GM12891 (cell line): Measurements from ENCODE around the gene EMX1.

Experiments used
- PAX5 ChIP-seq: IDR thresholded peaks from 2 replicates; pipeline ENCODE4 v1.6.1; 2011; ENCODE audit warnings: low read length, moderate library complexity, mild to moderate bottlenecking; ENCODE audit not compliant: insufficient read depth, severe bottlenecking
- POLR2A ChIP-seq: IDR thresholded peaks from 2 replicates; pipeline ENCODE4 v1.6.1; 2011; ENCODE audit warnings: low read depth, low read length, control low read depth
- POLR2AphosphoS5 ChIP-seq: IDR thresholded peaks from 2 replicates; pipeline ENCODE4 v1.6.1; 2011; ENCODE audit warnings: low read depth, low read length, control low read depth
- POU2F2 ChIP-seq: IDR thresholded peaks from 2 replicates; pipeline ENCODE4 v1.6.1; 2011; ENCODE audit warnings: low read depth, mild to moderate bottlenecking, control low read depth, low read length, moderate library complexity
- SPI1 ChIP-seq: IDR thresholded peaks from 2 replicates; pipeline ENCODE4 v1.6.1; 2011; ENCODE audit warnings: low read depth, low read length, control low read depth
- TAF1 ChIP-seq: IDR thresholded peaks from 2 replicates; pipeline ENCODE4 v1.6.1; 2011; ENCODE audit warnings: low read depth, low read length, control low read depth

DNA sequence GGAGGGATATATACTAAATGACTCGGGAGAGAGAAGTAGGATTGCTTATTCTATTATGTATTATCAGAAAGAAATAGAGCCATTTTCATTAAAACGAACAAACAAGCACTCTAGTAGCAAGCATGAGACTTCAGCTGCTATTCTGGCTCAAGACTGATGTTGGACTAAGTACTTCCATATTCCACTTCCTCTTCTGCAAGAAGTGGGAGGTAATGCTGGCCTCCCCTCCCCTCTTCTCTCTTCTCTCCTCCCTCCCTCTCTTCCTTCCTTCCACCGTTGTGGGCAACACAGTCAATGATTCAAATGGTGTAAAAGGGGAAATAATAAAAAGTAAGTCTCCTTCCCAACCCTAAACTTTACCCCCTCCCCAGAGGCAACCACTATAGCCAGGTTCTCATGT, 62.6 kb downstream of the EMX1 start:
- TF ChIP-seq POLR2A = no peak
- no peak for TF ChIP-seq TAF1
- no peak for TF ChIP-seq POLR2AphosphoS5
- TF ChIP-seq SPI1 = peak; percentile 85
- TF ChIP-seq POU2F2 = no peak
- no peak for TF ChIP-seq PAX5
